ENCODE measurements around the gene EFHD2.
"Not testable (repeated sequence)": the region's sequence is repeated elsewhere in the genome, so short reads cannot be mapped to it uniquely, and the experiment has no call there.

Gene EFHD2

GRCh38 chr1:15456313-15456954 lies 46.7 kb downstream of the EFHD2 start, which contains the start of gene CELA2A:
CELA2A (plus strand) TSS chr1:15456732; CDS start chr1:15456754, 22 bp downstream.
- DNase-seq, result no peak

- DNase-seq, result no peak
Observed at GRCh38 chr1:15457585-15457984, 47.9 kb downstream of the EFHD2 start.

GRCh38 chr1:15458388-15458787 lies 48.7 kb downstream of the EFHD2 start:
- not testable (repeated sequence) for DNase-seq

GRCh38 chr1:15459771-15460707 lies 50.4 kb downstream of the EFHD2 start:
- no peak for DNase-seq

- DNase-seq, result no peak
Observed at GRCh38 chr1:15460708-15461095, 51.0 kb downstream of the EFHD2 start.

- DNase-seq, result not testable (repeated sequence)
Observed at GRCh38 chr1:15463064-15463800, 53.5 kb downstream of the EFHD2 start.

- DNase-seq, result not testable (repeated sequence)
Observed at GRCh38 chr1:15463926-15464322, 54.2 kb downstream of the EFHD2 start.

- no peak for DNase-seq
Observed at GRCh38 chr1:15465674-15466073, 56.0 kb downstream of the EFHD2 start.

GRCh38 chr1:15466955-15467625 lies 57.4 kb downstream of the EFHD2 start:
- DNase-seq, result not testable (repeated sequence)

GRCh38 chr1:15468145-15468544 lies 58.5 kb downstream of the EFHD2 start:
- no peak for DNase-seq

GRCh38 chr1:15469361-15469760 lies 59.7 kb downstream of the EFHD2 start:
- no peak for DNase-seq

GRCh38 chr1:15469821-15470448 lies 60.2 kb downstream of the EFHD2 start:
- not testable (repeated sequence) for DNase-seq

GRCh38 chr1:15471067-15471466 lies 61.4 kb downstream of the EFHD2 start:
- not testable (repeated sequence) for DNase-seq

GRCh38 chr1:15471723-15472122 lies 62.0 kb downstream of the EFHD2 start:
- DNase-seq, result not testable (repeated sequence)

GRCh38 chr1:15472587-15472986 lies 62.9 kb downstream of the EFHD2 start:
- DNase-seq, result no peak

- no peak for DNase-seq
Observed at GRCh38 chr1:15475752-15476314, 66.1 kb downstream of the EFHD2 start, which contains the start of gene CELA2B. CELA2B (plus strand) TSS chr1:15476104; CDS start chr1:15476126, 22 bp downstream.

GRCh38 chr1:15476927-15477326 lies 67.2 kb downstream of the EFHD2 start:
- DNase-seq, result no peak

GRCh38 chr1:15477646-15478212 lies 68.0 kb downstream of the EFHD2 start:
- no peak for DNase-seq

Data from activated CD4-positive, CD25-positive, alpha-beta regulatory T cell treated with anti-CD3 and anti-CD28 coated beads, Interleukin-2, amount 50 U/mL, for 72 hours (primary cell).